ENCODE measurements around the gene VDAC1. TPM values are rescaled to one million over a fixed set of nuclear protein-coding genes. Genes with fewer than 3 reads are reported as not detected.

The VDAC1 gene
- total and polyA plus RNA-seq, 12 donors, result 229 to 609 (median 529) TPM

DNA sequence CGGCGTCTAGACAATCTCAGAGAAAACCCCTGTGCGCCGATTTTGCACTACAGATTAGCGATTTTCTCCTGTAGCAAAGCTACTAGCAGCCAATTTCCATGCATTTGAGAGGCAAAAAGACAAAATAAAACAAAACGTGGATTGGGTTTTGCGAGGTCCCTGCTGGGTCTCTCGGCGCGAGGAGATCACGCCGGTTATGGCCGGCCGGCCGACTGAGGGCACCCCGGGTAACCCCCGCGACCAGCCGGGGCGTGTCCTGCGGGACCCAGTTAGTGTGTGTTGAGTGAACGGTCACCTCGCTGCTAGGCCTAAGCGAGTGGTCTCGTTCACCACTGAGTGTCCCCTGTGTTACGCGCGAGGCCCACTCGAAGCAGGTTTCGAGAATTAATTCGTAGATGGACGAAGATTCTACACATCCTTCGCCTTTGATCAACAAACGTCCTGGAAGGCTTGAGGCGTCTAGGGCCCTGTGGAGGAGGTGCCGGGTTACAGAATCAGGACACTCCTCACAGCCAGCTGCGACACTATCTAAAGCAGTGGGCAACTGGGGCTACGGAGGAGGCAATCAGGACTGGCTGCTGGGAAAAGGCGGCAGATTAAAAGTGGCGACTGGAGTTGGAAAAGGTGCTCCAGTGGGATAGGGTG, 764 bp upstream of the VDAC1 start:
- TF ChIP-seq, protein P1, sequence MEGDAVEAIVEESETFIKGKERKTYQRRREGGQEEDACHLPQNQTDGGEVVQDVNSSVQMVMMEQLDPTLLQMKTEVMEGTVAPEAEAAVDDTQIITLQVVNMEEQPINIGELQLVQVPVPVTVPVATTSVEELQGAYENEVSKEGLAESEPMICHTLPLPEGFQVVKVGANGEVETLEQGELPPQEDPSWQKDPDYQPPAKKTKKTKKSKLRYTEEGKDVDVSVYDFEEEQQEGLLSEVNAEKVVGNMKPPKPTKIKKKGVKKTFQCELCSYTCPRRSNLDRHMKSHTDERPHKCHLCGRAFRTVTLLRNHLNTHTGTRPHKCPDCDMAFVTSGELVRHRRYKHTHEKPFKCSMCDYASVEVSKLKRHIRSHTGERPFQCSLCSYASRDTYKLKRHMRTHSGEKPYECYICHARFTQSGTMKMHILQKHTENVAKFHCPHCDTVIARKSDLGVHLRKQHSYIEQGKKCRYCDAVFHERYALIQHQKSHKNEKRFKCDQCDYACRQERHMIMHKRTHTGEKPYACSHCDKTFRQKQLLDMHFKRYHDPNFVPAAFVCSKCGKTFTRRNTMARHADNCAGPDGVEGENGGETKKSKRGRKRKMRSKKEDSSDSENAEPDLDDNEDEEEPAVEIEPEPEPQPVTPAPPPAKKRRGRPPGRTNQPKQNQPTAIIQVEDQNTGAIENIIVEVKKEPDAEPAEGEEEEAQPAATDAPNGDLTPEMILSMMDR (IDR thresholded peaks at IDR 0.05), result peak in 2 of 9 donors; percentile 12 to 24
- H3K27me3 ChIP-seq, result no peaks in the 10 kb centered on the region
- peaks cover 16 to 50% (median 41%) of the 10 kb centered on the region in 9 donors for H3K4me1 ChIP-seq
- intact Hi-C loops (cut with DNase I), result no loop called here
- H3K9me3 ChIP-seq, result no peaks in the 10 kb centered on the region
- peak overlapping the region; percentile 16 to 96 (median 82) for H3K4me3 ChIP-seq
- ATAC-seq (peak in 6 of 8 donors; percentile 15 to 53 (median 41)), DNase-seq (peak in 1 of 2 donors; percentile 51)
- WGBS, 2 donors, result 10 to 13% methylated on average over 40 of the region's 40 CpGs
- peak overlapping the region; percentile 91 to 100 (median 99) for H3K27ac ChIP-seq
- H3K36me3 ChIP-seq, result peaks cover 0 to 16% (median 0%) of the 10 kb centered on the region in 9 donors

DNA sequence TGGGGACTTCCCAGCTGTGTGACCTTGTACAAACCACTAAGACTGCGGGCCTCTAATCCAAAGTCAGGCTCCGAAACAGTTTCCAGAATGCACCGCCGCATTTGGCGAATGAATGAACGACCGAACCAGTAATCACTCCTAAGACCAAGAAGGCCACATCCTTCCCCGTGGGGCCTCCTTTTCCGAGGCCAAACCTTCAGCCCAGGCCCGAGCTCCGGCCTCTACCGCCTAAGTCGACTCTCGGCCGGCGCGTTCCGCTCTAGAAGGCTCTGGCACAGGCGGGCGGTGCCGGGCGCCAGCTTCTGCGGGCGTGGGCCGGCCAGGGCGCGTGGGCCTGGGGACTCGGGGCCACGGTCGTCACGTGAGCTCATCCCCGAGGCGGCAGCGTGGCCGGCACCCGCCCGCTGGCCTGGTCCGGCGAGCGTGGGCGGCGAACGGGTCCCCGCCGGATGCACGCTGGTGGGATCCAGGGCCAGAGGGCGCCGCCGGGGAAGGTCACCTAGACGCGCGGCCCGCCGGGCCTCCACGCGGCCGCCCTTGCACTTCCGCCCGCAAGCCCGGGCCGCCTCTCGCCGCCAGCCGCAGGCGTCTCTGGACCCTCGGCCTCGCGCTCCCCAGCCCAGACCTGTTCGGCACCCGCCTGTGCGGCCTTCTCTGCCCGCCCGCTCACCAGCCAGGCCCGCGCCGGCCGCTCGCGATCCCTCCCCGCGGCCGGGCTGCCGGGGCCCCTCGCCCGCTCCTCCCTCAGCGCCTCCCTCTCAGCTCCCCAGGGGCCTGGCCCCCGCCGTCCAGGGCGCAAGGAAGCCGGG, 754 bp downstream of the VDAC1 start:
- Histone ChIP-seq H3K4me3 (peak overlapping the region; percentile 16 to 96 (median 82)), H3K36me3 (peaks cover 0 to 26% (median 0%) of the 10 kb centered on the region in 9 donors), H3K27ac (peak overlapping the region; percentile 91 to 100 (median 99)), H3K4me1 (peaks cover 20 to 65% (median 56%) of the 10 kb centered on the region in 9 donors), H3K9me3 (no peaks in the 10 kb centered on the region), H3K27me3 (no peaks in the 10 kb centered on the region)
- WGBS, 2 donors, result 0 to 1% methylated on average over 87 to 90 of the region's 90 CpGs
- intact Hi-C loops (cut with DNase I), result loop anchor here in 1 of 10 donors (1.0 kb wide), 1 partner anchor 36 kb away; the partner anchor contains the start of gene C5orf15
- DNase-seq (peak; percentile 57 to 72), ATAC-seq (peak; percentile 11 to 48 (median 26))
- TF ChIP-seq, protein P1 (IDR thresholded peaks at IDR 0.05), result no peak

DNA sequence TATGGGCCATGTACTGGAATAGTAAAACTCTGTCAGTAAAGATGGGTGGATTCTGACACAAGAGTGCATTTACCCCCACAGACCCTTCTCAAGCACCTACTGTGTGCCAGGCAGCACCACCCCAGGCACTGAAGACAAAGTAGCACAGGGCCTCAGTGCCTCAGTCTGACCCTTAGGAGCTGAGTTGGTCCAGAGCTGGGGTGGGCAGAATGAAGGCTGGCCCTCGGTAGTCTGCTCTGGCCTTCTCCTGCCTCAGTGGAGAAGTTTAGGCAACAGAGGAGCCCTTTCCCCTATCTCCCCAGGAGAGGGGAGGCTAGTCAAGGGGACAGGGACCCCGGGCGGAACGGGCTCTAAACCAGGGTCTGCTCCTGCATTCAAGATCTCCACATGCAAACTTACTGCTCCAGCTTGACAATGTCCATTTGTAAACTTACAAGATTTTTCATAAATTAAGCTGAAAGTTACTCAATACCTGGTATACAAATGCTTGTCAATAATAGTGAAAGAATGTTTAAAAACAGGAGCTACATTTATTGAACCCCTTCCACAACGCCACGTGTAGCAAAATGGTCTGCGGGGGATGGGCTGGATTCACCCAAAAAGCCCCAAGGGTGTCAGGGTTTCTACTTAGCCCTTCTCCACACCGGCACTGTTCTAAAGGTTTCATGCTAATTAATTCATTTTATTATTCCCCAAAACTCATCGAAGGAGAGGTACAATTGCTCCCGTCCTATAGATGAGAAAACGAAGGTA, 1.5 kb downstream of the VDAC1 start:
- H3K4me1 ChIP-seq, result peaks cover 23 to 73% (median 62%) of the 10 kb centered on the region in 9 donors
- no peaks in the 10 kb centered on the region for H3K9me3 ChIP-seq
- H3K27me3 ChIP-seq, result no peaks in the 10 kb centered on the region
- WGBS, 2 donors, result 15 to 24% methylated on average over 11 of the region's 11 CpGs
- ATAC-seq, result no peak
- intact Hi-C loops (cut with DNase I), result no loop called here
- no peak for DNase-seq
- H3K27ac ChIP-seq, result peak overlapping the region; percentile 91 to 100 (median 99)
- H3K36me3 ChIP-seq, result peaks cover 0 to 26% (median 0%) of the 10 kb centered on the region in 9 donors
- H3K4me3 ChIP-seq, result peak overlapping the region; percentile 16 to 96 (median 82)
- TF ChIP-seq, protein P1 (IDR thresholded peaks at IDR 0.05), result no peak
